ENCODE results near the gene DSCAML1. TPM values are rescaled to one million over a fixed set of nuclear protein-coding genes. Genes with fewer than 3 reads are reported as not detected.

DSCAML1 gene
- total RNA-seq, 1 donor from 2014 or later = 4.0 TPM

DNA sequence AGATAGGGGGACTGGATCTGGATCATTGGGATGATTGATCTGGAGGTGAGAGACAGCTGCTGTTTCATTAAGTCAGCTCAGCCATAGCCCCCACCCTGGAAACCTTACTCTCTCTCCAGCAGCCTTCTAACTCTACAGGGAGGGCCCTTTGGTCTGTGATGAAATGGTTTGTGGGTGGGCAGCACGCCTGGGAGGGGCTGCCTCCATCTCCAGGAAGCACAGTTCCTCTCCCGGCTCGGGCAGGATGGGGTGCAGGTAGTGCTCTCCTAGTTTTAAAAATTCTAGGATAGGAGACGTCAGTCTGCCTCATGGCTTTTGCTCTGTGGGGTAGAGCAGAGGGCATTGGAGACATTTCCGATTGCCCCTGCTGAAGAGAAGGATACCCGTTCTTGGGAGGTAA is 379.7 kb downstream of the DSCAML1 start:
- no peak overlapping the region for H3K4me3 ChIP-seq (ENCODE audit: low read depth, low read length)
- TF ChIP-seq, protein P1, sequence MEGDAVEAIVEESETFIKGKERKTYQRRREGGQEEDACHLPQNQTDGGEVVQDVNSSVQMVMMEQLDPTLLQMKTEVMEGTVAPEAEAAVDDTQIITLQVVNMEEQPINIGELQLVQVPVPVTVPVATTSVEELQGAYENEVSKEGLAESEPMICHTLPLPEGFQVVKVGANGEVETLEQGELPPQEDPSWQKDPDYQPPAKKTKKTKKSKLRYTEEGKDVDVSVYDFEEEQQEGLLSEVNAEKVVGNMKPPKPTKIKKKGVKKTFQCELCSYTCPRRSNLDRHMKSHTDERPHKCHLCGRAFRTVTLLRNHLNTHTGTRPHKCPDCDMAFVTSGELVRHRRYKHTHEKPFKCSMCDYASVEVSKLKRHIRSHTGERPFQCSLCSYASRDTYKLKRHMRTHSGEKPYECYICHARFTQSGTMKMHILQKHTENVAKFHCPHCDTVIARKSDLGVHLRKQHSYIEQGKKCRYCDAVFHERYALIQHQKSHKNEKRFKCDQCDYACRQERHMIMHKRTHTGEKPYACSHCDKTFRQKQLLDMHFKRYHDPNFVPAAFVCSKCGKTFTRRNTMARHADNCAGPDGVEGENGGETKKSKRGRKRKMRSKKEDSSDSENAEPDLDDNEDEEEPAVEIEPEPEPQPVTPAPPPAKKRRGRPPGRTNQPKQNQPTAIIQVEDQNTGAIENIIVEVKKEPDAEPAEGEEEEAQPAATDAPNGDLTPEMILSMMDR (conservative IDR thresholded peaks at IDR 0.05; ENCODE audit: low read depth, low read length) = no peak
- DNase-seq (ENCODE audit: low read depth) = no peak

DNA sequence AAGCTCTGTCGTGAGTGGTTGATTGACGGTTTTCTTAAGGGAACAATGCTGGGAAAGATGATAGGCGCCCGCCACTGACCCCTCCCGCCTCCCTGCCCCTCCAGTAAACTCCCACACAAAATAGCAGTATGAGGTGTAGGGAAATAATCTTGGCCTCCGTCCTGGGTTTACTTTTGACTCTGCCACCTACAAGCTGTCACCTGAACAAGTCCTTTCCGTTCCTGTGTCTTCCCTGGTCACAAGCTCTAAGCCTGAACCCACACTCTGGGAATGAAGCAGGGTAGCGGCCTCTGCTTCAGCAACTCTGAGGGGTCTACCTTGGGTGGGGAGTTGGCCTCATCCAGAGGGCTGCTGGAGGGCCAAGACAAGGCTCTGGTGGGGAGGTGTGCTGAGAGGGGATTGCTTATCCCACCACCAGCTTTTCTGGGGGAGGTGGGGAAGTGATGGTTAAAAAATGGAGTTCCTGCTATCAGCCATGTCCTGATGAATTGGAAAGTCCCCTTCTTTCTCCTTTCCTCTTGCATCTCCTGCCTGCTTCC is 381.6 kb downstream of the DSCAML1 start:
- no peak overlapping the region for H3K4me3 ChIP-seq (ENCODE audit: low read depth, low read length)
- TF ChIP-seq, protein P1 (conservative IDR thresholded peaks at IDR 0.05; ENCODE audit: low read depth, low read length) = no peak
- DNase-seq (ENCODE audit: low read depth) = no peak

DNA sequence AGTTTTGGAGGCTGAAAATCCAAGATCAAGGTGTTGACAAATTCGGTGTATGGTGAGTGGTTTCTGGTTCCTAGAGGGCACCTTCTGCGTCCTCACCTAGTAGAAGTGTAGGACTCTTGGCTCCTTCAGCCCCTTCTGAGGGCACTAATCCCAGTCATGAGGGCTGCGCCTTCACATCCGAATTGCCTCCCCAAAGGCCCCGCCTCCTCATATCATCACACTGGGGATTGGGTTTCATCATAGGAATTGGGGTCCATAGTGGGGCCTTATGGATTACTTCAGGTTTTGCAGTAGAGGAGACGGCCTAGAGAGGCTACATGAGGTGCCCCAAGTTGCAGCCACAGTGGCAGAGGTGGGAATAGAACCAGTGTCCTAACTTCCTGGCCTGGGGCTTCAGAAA is 382.3 kb downstream of the DSCAML1 start:
- no peak overlapping the region for H3K4me3 ChIP-seq (ENCODE audit: low read depth, low read length)
- no peak for DNase-seq (ENCODE audit: low read depth)
- TF ChIP-seq, protein P1 (conservative IDR thresholded peaks at IDR 0.05; ENCODE audit: low read depth, low read length) = no peak

DNA sequence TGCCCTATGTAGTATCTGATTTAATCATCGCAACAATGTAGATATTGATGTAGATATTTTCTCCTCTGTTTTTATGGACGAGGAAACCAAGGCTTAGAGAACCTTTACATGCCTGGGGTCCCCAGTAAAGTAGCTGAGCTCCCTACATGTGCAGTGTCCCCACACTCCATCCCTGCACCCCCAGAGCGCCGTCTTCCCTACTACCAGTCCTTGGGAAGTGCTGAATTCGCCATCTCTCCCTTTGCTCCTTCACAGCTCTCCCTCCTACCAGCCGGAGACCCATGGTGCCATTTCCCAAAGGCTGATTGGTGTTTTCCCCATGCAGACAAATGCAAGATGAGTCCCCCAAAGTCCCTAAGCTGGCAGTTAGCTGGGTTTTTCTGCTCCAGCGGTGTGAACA is 383.4 kb downstream of the DSCAML1 start:
- TF ChIP-seq, protein P1 (conservative IDR thresholded peaks at IDR 0.05; ENCODE audit: low read depth, low read length) = no peak
- H3K4me3 ChIP-seq (ENCODE audit: low read depth, low read length) = no peak overlapping the region
- DNase-seq (ENCODE audit: low read depth) = no peak

DNA sequence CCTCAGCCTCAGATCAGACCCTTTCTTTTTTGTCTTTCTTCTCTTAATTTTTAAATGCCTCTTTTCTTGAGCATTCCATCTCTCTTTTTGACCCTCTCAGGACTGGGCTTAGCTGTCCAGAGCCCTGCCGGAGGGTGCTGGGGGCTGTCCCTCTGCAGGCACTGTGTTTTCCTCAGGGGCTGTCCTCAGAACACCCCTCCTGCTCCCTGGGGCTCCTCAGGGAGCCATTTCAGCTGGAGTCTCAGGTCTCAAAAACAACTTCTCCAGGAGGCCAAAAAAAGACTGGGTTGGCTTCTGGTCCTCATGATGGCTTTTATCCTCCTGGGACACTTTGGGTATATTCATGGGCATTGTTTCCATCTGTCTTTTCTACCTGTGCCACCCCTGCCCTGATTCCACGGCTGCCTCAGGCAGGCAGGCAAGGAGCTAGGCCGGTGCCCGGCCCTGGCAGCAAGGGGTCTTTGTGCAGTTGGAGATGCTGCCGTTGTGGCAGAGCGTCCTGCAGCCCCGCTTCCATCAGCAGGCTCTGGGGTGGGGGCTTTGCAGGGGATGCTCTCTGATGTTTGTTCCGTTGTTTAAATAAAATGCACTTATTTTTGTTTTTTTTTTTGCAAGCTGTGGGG is 384.3 kb downstream of the DSCAML1 start:
- TF ChIP-seq, protein P1 (conservative IDR thresholded peaks at IDR 0.05; ENCODE audit: low read depth, low read length) = no peak
- no peak overlapping the region for H3K4me3 ChIP-seq (ENCODE audit: low read depth, low read length)
- DNase-seq (ENCODE audit: low read depth) = no peak

DNA sequence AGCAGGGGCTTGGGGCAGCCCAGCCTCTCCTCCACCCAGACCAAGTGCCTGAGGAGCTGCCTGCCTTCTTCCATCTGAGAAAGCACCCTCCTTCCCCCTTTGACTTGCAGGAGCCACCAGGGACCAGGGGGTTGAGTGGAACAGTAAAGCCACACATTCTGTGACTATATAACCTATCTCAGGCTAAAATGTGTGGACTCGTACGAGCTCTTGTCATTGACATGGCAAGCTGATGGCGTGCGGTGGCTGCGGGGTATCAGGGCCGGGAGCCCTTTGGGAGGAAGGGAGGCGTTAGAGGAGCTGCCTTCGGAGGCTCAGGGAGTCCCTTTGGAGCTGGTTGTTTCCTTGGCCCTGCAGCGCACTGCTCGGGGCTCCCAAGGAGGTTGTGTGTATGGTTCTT is 384.8 kb downstream of the DSCAML1 start:
- DNase-seq (ENCODE audit: low read depth) = no peak
- no peak overlapping the region for H3K4me3 ChIP-seq (ENCODE audit: low read depth, low read length)
- TF ChIP-seq, protein P1 (conservative IDR thresholded peaks at IDR 0.05; ENCODE audit: low read depth, low read length) = no peak

DNA sequence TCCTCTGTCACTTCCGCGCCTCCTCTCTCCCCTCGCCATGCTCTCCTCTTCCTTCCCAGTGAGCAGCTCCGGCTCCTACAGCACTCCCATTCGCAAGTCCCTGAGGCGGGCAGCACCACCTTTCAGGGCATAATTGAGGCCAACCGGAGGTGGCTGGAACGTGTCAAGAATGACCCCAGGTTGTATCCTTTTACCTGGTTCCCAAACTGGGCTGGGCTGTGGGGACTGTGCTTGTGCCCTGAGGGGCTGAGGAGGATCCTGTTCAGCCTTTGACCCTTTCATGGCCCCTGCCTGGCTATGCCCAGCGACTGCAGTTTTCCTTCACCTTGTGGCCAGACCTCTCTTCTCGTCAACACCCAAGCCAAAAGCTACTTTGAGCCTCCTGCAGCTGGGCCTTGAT is 385.3 kb downstream of the DSCAML1 start:
- no peak for DNase-seq (ENCODE audit: low read depth)
- TF ChIP-seq, protein P1 (conservative IDR thresholded peaks at IDR 0.05; ENCODE audit: low read depth, low read length) = no peak
- no peak overlapping the region for H3K4me3 ChIP-seq (ENCODE audit: low read depth, low read length)
